ENCODE data around the gene TSPYL6.
"Not testable (repeated sequence)": the region's sequence is repeated elsewhere in the genome, so short reads cannot be mapped to it uniquely, and the experiment has no call there.

The TSPYL6 gene

GRCh38 chr2:54256091-54256694 lies at the start of gene TSPYL6:
TSS of gene TSPYL6 (minus strand) at chr2:54256229. CDS start at chr2:54256151, 78 bp downstream.
- Histone ChIP-seq H3K4me1 (ENCODE audit: control insufficient read depth, insufficient read depth, low read length) (no peaks in the 10 kb centered on the region), H3K9ac (ENCODE audit: low read length) (no peak within 1 kb of the TSS), H3K4me3 (ENCODE audit: low read length) (no peak within 1 kb of the TSS), H3K36me3 (ENCODE audit: control insufficient read depth, insufficient read depth, low read length) (no peaks in the 10 kb centered on the region), H3K27me3 (ENCODE audit: control insufficient read depth, insufficient read depth, low read length) (no peaks in the 10 kb centered on the region), H3K9me3 (ENCODE audit: control insufficient read depth, low read length) (no peaks in the 10 kb centered on the region)

GRCh38 chr2:54303631-54304030 lies 47.6 kb upstream of the TSPYL6 start:
- H3K9ac ChIP-seq (ENCODE audit: low read length) = no peak overlapping the region
- H3K36me3 ChIP-seq (ENCODE audit: control insufficient read depth, insufficient read depth, low read length) = no peaks in the 10 kb centered on the region
- H3K4me3 ChIP-seq (ENCODE audit: low read length) = no peak overlapping the region
- H3K4me1 ChIP-seq (ENCODE audit: control insufficient read depth, insufficient read depth, low read length) = no peaks in the 10 kb centered on the region
- H3K9me3 ChIP-seq (ENCODE audit: control insufficient read depth, low read length) = no peaks in the 10 kb centered on the region
- H3K27me3 ChIP-seq (ENCODE audit: control insufficient read depth, insufficient read depth, low read length) = no peaks in the 10 kb centered on the region

- Histone ChIP-seq H3K36me3 (ENCODE audit: control insufficient read depth, insufficient read depth, low read length) (no peaks in the 10 kb centered on the region), H3K4me3 (ENCODE audit: low read length) (no peak overlapping the region), H3K27me3 (ENCODE audit: control insufficient read depth, insufficient read depth, low read length) (no peaks in the 10 kb centered on the region), H3K9me3 (ENCODE audit: control insufficient read depth, low read length) (no peaks in the 10 kb centered on the region), H3K9ac (ENCODE audit: low read length) (no peak overlapping the region), H3K4me1 (ENCODE audit: control insufficient read depth, insufficient read depth, low read length) (no peaks in the 10 kb centered on the region)
These were observed 42.5 kb upstream of the TSPYL6 start for GRCh38 chr2:54298514-54298913.

GRCh38 chr2:54295911-54296310 lies 39.9 kb upstream of the TSPYL6 start:
- no peak overlapping the region for H3K4me3 ChIP-seq (ENCODE audit: low read length)
- H3K9ac ChIP-seq (ENCODE audit: low read length) = no peak overlapping the region
- H3K9me3 ChIP-seq (ENCODE audit: control insufficient read depth, low read length) = no peaks in the 10 kb centered on the region
- H3K4me1 ChIP-seq (ENCODE audit: control insufficient read depth, insufficient read depth, low read length) = no peaks in the 10 kb centered on the region
- H3K27me3 ChIP-seq (ENCODE audit: control insufficient read depth, insufficient read depth, low read length) = no peaks in the 10 kb centered on the region
- H3K36me3 ChIP-seq (ENCODE audit: control insufficient read depth, insufficient read depth, low read length) = no peaks in the 10 kb centered on the region

- not testable (repeated sequence) for H3K27me3 ChIP-seq (ENCODE audit: control insufficient read depth, insufficient read depth, low read length)
These were observed 38.6 kb upstream of the TSPYL6 start for GRCh38 chr2:54294665-54295064.

GRCh38 chr2:54290356-54291025 lies 34.5 kb upstream of the TSPYL6 start:
- Histone ChIP-seq H3K4me1 (ENCODE audit: control insufficient read depth, insufficient read depth, low read length) (no peaks in the 10 kb centered on the region), H3K36me3 (ENCODE audit: control insufficient read depth, insufficient read depth, low read length) (no peaks in the 10 kb centered on the region), H3K27me3 (ENCODE audit: control insufficient read depth, insufficient read depth, low read length) (no peaks in the 10 kb centered on the region), H3K9me3 (ENCODE audit: control insufficient read depth, low read length) (no peaks in the 10 kb centered on the region), H3K4me3 (ENCODE audit: low read length) (no peak overlapping the region), H3K9ac (ENCODE audit: low read length) (no peak overlapping the region)

More at GRCh38 chr2:54294665-54295064, 38.6 kb upstream of the TSPYL6 start:
- H3K9ac ChIP-seq (ENCODE audit: low read length); H3K4me3 ChIP-seq (ENCODE audit: low read length); H3K36me3 ChIP-seq (ENCODE audit: control insufficient read depth, insufficient read depth, low read length); H3K4me1 ChIP-seq (ENCODE audit: control insufficient read depth, insufficient read depth, low read length); H3K9me3 ChIP-seq (ENCODE audit: control insufficient read depth, low read length): not testable (repeated sequence)

GRCh38 chr2:54289917-54290316 lies 33.9 kb upstream of the TSPYL6 start:
- H3K9me3 ChIP-seq (ENCODE audit: control insufficient read depth, low read length) = no peaks in the 10 kb centered on the region
- H3K27me3 ChIP-seq (ENCODE audit: control insufficient read depth, insufficient read depth, low read length) = no peaks in the 10 kb centered on the region
- H3K36me3 ChIP-seq (ENCODE audit: control insufficient read depth, insufficient read depth, low read length) = no peaks in the 10 kb centered on the region
- H3K9ac ChIP-seq (ENCODE audit: low read length) = no peak overlapping the region
- H3K4me1 ChIP-seq (ENCODE audit: control insufficient read depth, insufficient read depth, low read length) = no peaks in the 10 kb centered on the region
- H3K4me3 ChIP-seq (ENCODE audit: low read length) = no peak overlapping the region

- Histone ChIP-seq H3K9ac (ENCODE audit: low read length) (no peak overlapping the region), H3K9me3 (ENCODE audit: control insufficient read depth, low read length) (no peaks in the 10 kb centered on the region), H3K4me1 (ENCODE audit: control insufficient read depth, insufficient read depth, low read length) (no peaks in the 10 kb centered on the region), H3K27me3 (ENCODE audit: control insufficient read depth, insufficient read depth, low read length) (no peaks in the 10 kb centered on the region), H3K4me3 (ENCODE audit: low read length) (no peak overlapping the region), H3K36me3 (ENCODE audit: control insufficient read depth, insufficient read depth, low read length) (no peaks in the 10 kb centered on the region)
These were observed 31.5 kb upstream of the TSPYL6 start for GRCh38 chr2:54287532-54287931.

- Histone ChIP-seq H3K4me1 (ENCODE audit: control insufficient read depth, insufficient read depth, low read length) (no peaks in the 10 kb centered on the region), H3K27me3 (ENCODE audit: control insufficient read depth, insufficient read depth, low read length) (no peaks in the 10 kb centered on the region), H3K9ac (ENCODE audit: low read length) (no peak overlapping the region), H3K36me3 (ENCODE audit: control insufficient read depth, insufficient read depth, low read length) (no peaks in the 10 kb centered on the region), H3K9me3 (ENCODE audit: control insufficient read depth, low read length) (no peaks in the 10 kb centered on the region), H3K4me3 (ENCODE audit: low read length) (no peak overlapping the region)
These were observed 29.4 kb upstream of the TSPYL6 start for GRCh38 chr2:54285451-54285850.

- H3K9me3 ChIP-seq (ENCODE audit: control insufficient read depth, low read length) = no peaks in the 10 kb centered on the region
- no peak overlapping the region for H3K9ac ChIP-seq (ENCODE audit: low read length)
- no peaks in the 10 kb centered on the region for H3K36me3 ChIP-seq (ENCODE audit: control insufficient read depth, insufficient read depth, low read length)
- H3K27me3 ChIP-seq (ENCODE audit: control insufficient read depth, insufficient read depth, low read length) = no peaks in the 10 kb centered on the region
- H3K4me3 ChIP-seq (ENCODE audit: low read length) = no peak overlapping the region
- no peaks in the 10 kb centered on the region for H3K4me1 ChIP-seq (ENCODE audit: control insufficient read depth, insufficient read depth, low read length)
These were observed 28.8 kb upstream of the TSPYL6 start for GRCh38 chr2:54284826-54285225.

GRCh38 chr2:54279385-54279784 lies 23.4 kb upstream of the TSPYL6 start:
- Histone ChIP-seq H3K36me3 (ENCODE audit: control insufficient read depth, insufficient read depth, low read length) (no peaks in the 10 kb centered on the region), H3K9ac (ENCODE audit: low read length) (no peak overlapping the region), H3K4me1 (ENCODE audit: control insufficient read depth, insufficient read depth, low read length) (no peaks in the 10 kb centered on the region), H3K27me3 (ENCODE audit: control insufficient read depth, insufficient read depth, low read length) (no peaks in the 10 kb centered on the region), H3K9me3 (ENCODE audit: control insufficient read depth, low read length) (no peaks in the 10 kb centered on the region), H3K4me3 (ENCODE audit: low read length) (no peak overlapping the region)

GRCh38 chr2:54275541-54275940 lies 19.5 kb upstream of the TSPYL6 start:
- Histone ChIP-seq H3K36me3 (ENCODE audit: control insufficient read depth, insufficient read depth, low read length) (no peaks in the 10 kb centered on the region), H3K27me3 (ENCODE audit: control insufficient read depth, insufficient read depth, low read length) (no peaks in the 10 kb centered on the region), H3K9ac (ENCODE audit: low read length) (no peak overlapping the region), H3K4me3 (ENCODE audit: low read length) (no peak overlapping the region), H3K9me3 (ENCODE audit: control insufficient read depth, low read length) (no peaks in the 10 kb centered on the region), H3K4me1 (ENCODE audit: control insufficient read depth, insufficient read depth, low read length) (no peaks in the 10 kb centered on the region)

Data from mucosa of stomach (tissue), 1 donor.